HCT116 (cell line): ENCODE results near the gene LAD1. TPM values are rescaled to one million over a fixed set of nuclear protein-coding genes. Genes with fewer than 3 reads are reported as not detected.

Source experiments
- ATAC-seq: fragments of 200-7000 bp; cut with Tn5 transposase; 2 replicates; pipeline ENCODE4 v1.9.1; 2020; ENCODE audit warnings: mild to moderate bottlenecking, moderate library complexity
- BruUV-seq: library from RNA; stranded (reverse); fragments of 400-500 nt; replicated peaks from 2 replicates; lab custom pipeline; 2021; lab: Mats Ljungman, UMichigan
- CTCF ChIA-PET: fragments of 300-600 bp; sonication (Branson Sonifier 250); formaldehyde crosslinking; loops from one replicate; lab custom pipeline; 2021; ENCODE audit warnings: antibody characterized with exemption; lab: Charles Lee
- POLR2A ChIA-PET: fragments of 300-600, 350-600 bp; sonication (Branson Sonifier 250); formaldehyde crosslinking; loops from one replicate; lab custom pipeline; 2021; ENCODE audit warnings: antibody characterized with exemption; lab: Charles Lee
- RAD21 ChIA-PET, 2 experiments: fragments of 300-600 bp; sonication (Branson Sonifier 250); formaldehyde crosslinking; loops; one replicate each; lab custom pipeline; 2023; ENCODE audit warnings: low total read pairs in 2 of 2; ENCODE audit not compliant: uncharacterized antibody in 2 of 2, unreplicated experiment in 2 of 2, low non-redundant PET in 1 of 2; lab: Charles Lee
- DNase-seq: peaks from one replicate; pipeline ENCODE4 v3.0.0-alpha.2; 2010; ENCODE audit warnings: low read depth, low spot score
- H2AFZ ChIP-seq: fragments of 200-600 bp; shearing (Covaris generic), sonication (generic); 2 replicates; pipeline ENCODE4 v1.6.1; 2017; ENCODE audit warnings: low read depth, mixed run types, mixed read lengths, antibody characterized with exemption, low read length; ENCODE audit not compliant: poor library complexity, severe bottlenecking
- H3K27ac ChIP-seq: 2 replicates; pipeline ENCODE4 v1.5.1; 2012; ENCODE audit warnings: low read depth, low read length
- H3K27me3 ChIP-seq: fragments of 200-600 bp; sonication (generic); 2 replicates; pipeline ENCODE4 v1.6.1; 2016; ENCODE audit warnings: mixed run types, low read length, mixed read lengths; ENCODE audit not compliant: insufficient read depth
- H3K36me3 ChIP-seq, 2 experiments: fragments of 200-500 bp in 1 of 2; fragments of 200-600 bp in 1 of 2; sonication (Bioruptor generic) in 1 of 2; sonication (generic) in 1 of 2; 2 replicates each; pipeline versions ENCODE4 v1.5.1 to v1.6.1; 2014 to 2016; ENCODE audit warnings: low read length in 2 of 2, inconsistent platforms in 1 of 2, mixed read lengths in 1 of 2, mixed run types in 1 of 2; ENCODE audit not compliant: insufficient read depth in 2 of 2, control insufficient read depth in 1 of 2
- H3K4me1 ChIP-seq, 2 experiments: fragments of 200-600 bp in 1 of 2; sonication (generic) in 1 of 2; 2 replicates each; pipeline versions ENCODE4 v1.5.1 to v1.6.1; 2012 to 2017; ENCODE audit warnings: low read length in 2 of 2, inconsistent platforms in 1 of 2, mild to moderate bottlenecking in 1 of 2, mixed read lengths in 1 of 2, mixed run types in 1 of 2, moderate library complexity in 1 of 2; ENCODE audit not compliant: insufficient read depth in 2 of 2, control insufficient read depth in 1 of 2
- H3K4me2 ChIP-seq: fragments of 200-600 bp; sonication (generic); 2 replicates; pipeline ENCODE4 v1.6.1; 2017; ENCODE audit warnings: mixed run types, low read length, mixed read lengths
- H3K4me3 ChIP-seq, 2 experiments: fragments of 200-600 bp in 1 of 2; sonication (generic) in 1 of 2; replicated peaks in 1 of 2; 2 replicates each; pipeline ENCODE4 v1.5.1; 2011 to 2016; ENCODE audit warnings: low read length in 2 of 2, control low read depth in 1 of 2, low read depth in 1 of 2, mild to moderate bottlenecking in 1 of 2, mixed read lengths in 1 of 2, mixed run types in 1 of 2
- H3K79me2 ChIP-seq: fragments of 200-600 bp; sonication (generic); 2 replicates; pipeline ENCODE4 v1.6.1; 2017; ENCODE audit warnings: mild to moderate bottlenecking, mixed run types, low read length, moderate library complexity, mixed read lengths; ENCODE audit not compliant: insufficient read depth
- H3K9ac ChIP-seq: fragments of 200-600 bp; sonication (generic); 2 replicates; pipeline ENCODE4 v1.6.1; 2016; ENCODE audit warnings: low read length, mixed read lengths
- H3K9me2 ChIP-seq: fragments of 200-600 bp; sonication (generic), shearing (Covaris generic); 2 replicates; pipeline ENCODE4 v1.6.1; 2017; ENCODE audit warnings: mixed run types, mild to moderate bottlenecking, moderate library complexity; ENCODE audit not compliant: insufficient read depth
- H3K9me3 ChIP-seq, 2 experiments: fragments of 200-500 bp in 1 of 2; fragments of 200-600 bp in 1 of 2; sonication (Bioruptor generic) in 1 of 2; sonication (generic) in 1 of 2; 2 replicates each; pipeline ENCODE4 v1.6.1; 2014 to 2017; ENCODE audit warnings: low read length in 2 of 2, mixed read lengths in 2 of 2, inconsistent platforms in 1 of 2, low read depth in 1 of 2, mild to moderate bottlenecking in 1 of 2, mixed run types in 1 of 2, moderate library complexity in 1 of 2; ENCODE audit not compliant: control insufficient read depth in 1 of 2, insufficient read depth in 1 of 2
- H4K20me1 ChIP-seq: fragments of 200-600 bp; sonication (generic), shearing (Covaris generic); 2 replicates; pipeline ENCODE4 v1.6.1; 2017; ENCODE audit warnings: mixed run types, mild to moderate bottlenecking, moderate library complexity; ENCODE audit not compliant: insufficient read depth
- CBX3 ChIP-seq: IDR thresholded peaks from 2 replicates; pipeline ENCODE4 v1.6.1; 2012; ENCODE audit warnings: low read depth
- CEBPB ChIP-seq: IDR thresholded peaks from 2 replicates; pipeline ENCODE4 v1.6.1; 2012; ENCODE audit warnings: low read depth
- EGR1 ChIP-seq: IDR thresholded peaks from 2 replicates; pipeline ENCODE4 v1.6.1; 2012; ENCODE audit warnings: low read depth
- EZH2phosphoT487 ChIP-seq: fragments of 200-600 bp; IDR thresholded peaks from 2 replicates; pipeline ENCODE4 v1.6.1; 2018; ENCODE audit warnings: antibody characterized with exemption, borderline replicate concordance
- POLR2AphosphoS5 ChIP-seq: IDR thresholded peaks from 2 replicates; pipeline ENCODE4 v1.6.1; 2011; ENCODE audit warnings: mild to moderate bottlenecking, low read depth, low read length, moderate library complexity
- SIN3A ChIP-seq: IDR thresholded peaks from 2 replicates; pipeline ENCODE4 v1.6.1; 2012; ENCODE audit warnings: low read depth
- SRF ChIP-seq: IDR thresholded peaks from 2 replicates; pipeline ENCODE4 v1.6.1; 2012; ENCODE audit warnings: low read depth
- intact Hi-C: fragments of 100-400 bp; cut with micrococcal nuclease; formaldehyde crosslinking; loops from 2 replicates; pipeline ENCODE4 v1.10.0; 2022
- total RNA-seq: library from RNA; stranded (reverse); gene quantifications from one replicate; pipeline ENCODE4 v1.2.1, GENCODE V29; 2021; ENCODE audit not compliant: unreplicated experiment
- TF ChIP-seq, protein P1 (sequence below): IDR thresholded peaks from 2 replicates; pipeline ENCODE4 v1.6.1; 2011; ENCODE audit warnings: mild to moderate bottlenecking, low read length, moderate library complexity; ENCODE audit not compliant: insufficient replicate concordance; ENCODE audit errors: extremely low read depth

LAD1 gene
- total RNA-seq, 1 experiment from 2014 or later = 56.1 TPM

DNA sequence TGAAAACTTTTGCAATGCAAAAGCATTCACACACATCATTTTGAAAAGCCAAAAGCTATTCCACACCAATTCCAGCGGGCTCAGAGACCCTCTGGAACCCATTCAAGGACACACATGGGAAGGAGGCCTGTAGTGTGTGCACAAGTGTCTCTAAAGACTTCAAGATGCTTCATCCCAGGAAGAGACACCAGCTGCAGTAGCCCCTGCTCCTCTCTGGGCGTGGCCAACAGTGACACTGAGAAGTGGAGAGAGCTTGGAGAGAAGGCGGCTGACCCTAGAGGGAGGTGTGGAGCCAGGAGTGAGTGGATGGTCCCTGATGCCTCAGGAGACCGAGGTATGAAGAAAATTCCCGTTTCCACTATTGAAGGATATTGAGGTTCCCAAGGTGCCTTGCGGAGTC is 37.3 kb upstream of the LAD1 start (continued):
- TF ChIP-seq, protein P1, sequence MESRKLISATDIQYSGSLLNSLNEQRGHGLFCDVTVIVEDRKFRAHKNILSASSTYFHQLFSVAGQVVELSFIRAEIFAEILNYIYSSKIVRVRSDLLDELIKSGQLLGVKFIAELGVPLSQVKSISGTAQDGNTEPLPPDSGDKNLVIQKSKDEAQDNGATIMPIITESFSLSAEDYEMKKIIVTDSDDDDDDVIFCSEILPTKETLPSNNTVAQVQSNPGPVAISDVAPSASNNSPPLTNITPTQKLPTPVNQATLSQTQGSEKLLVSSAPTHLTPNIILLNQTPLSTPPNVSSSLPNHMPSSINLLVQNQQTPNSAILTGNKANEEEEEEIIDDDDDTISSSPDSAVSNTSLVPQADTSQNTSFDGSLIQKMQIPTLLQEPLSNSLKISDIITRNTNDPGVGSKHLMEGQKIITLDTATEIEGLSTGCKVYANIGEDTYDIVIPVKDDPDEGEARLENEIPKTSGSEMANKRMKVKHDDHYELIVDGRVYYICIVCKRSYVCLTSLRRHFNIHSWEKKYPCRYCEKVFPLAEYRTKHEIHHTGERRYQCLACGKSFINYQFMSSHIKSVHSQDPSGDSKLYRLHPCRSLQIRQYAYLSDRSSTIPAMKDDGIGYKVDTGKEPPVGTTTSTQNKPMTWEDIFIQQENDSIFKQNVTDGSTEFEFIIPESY = no peak

DNA sequence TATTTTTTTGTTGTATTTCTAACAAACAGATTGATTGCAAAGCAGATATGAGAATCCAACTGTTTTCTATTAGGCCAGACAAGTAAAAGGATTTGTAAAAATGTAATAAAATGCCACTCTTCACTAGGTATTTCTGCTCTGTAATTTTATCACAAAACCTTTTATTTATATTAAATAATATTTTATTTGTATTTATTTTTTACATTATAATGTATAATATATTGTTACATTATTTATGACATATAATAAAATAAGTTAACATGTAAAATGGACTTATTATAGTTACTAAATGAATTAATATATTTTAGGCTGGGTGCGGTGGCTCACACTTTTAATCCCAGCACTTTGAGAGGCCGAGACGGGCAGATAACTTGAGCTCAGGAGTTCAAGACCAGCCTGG is 35.1 kb upstream of the LAD1 start:
- Histone ChIP-seq H3K4me1 (peaks cover 13 to 19% of the 10 kb centered on the region in 2 experiments), H3K9me2 (no peaks in the 10 kb centered on the region), H3K79me2 (no peaks in the 10 kb centered on the region), H3K9ac (no peak overlapping the region), H3K27me3 (no peaks in the 10 kb centered on the region), H2AFZ (no peak overlapping the region), H3K4me2 (no peak overlapping the region), H3K36me3 (no peaks in the 10 kb centered on the region), H3K27ac (no peak overlapping the region), H3K4me3 (no peak overlapping the region), H3K9me3 (no peaks in the 10 kb centered on the region), H4K20me1 (no peaks in the 10 kb centered on the region)
- BruUV-seq = no TSS peak
- ChIA-PET CTCF (interaction anchor here (1.4 to 3.1 kb wide), 3 partner anchors 14 to 78 kb away, joined by 3 to 11 read pairs (median 8); no protein-coding TSS in a partner anchor), POLR2A (interaction anchor here (1.3 kb wide), 1 partner anchor 27 kb away, joined by 4 read pairs; no protein-coding TSS in a partner anchor), RAD21 (no interaction called here)
- TF ChIP-seq, protein P1 = no peak
- TF ChIP-seq CBX3 (no peak), POLR2AphosphoS5 (no peak), SRF (no peak), CEBPB (no peak), EZH2phosphoT487 (no peak), EGR1 (no peak), SIN3A (no peak)
- intact Hi-C loops = no loop called here
- DNase-seq (no peak), ATAC-seq (no peak)
